GM12891 (cell line): Measurements from ENCODE around the gene SNTG2.

ENCODE experiments used
- POLR2A ChIP-seq: IDR thresholded peaks from 2 replicates; pipeline ENCODE4 v1.6.1; 2011; ENCODE audit warnings: low read depth, low read length, control low read depth
- POLR2AphosphoS5 ChIP-seq: IDR thresholded peaks from 2 replicates; pipeline ENCODE4 v1.6.1; 2011; ENCODE audit warnings: low read depth, low read length, control low read depth
- POU2F2 ChIP-seq: IDR thresholded peaks from 2 replicates; pipeline ENCODE4 v1.6.1; 2011; ENCODE audit warnings: low read depth, mild to moderate bottlenecking, control low read depth, low read length, moderate library complexity
- SPI1 ChIP-seq: IDR thresholded peaks from 2 replicates; pipeline ENCODE4 v1.6.1; 2011; ENCODE audit warnings: low read depth, low read length, control low read depth
- TAF1 ChIP-seq: IDR thresholded peaks from 2 replicates; pipeline ENCODE4 v1.6.1; 2011; ENCODE audit warnings: low read depth, low read length, control low read depth

DNA sequence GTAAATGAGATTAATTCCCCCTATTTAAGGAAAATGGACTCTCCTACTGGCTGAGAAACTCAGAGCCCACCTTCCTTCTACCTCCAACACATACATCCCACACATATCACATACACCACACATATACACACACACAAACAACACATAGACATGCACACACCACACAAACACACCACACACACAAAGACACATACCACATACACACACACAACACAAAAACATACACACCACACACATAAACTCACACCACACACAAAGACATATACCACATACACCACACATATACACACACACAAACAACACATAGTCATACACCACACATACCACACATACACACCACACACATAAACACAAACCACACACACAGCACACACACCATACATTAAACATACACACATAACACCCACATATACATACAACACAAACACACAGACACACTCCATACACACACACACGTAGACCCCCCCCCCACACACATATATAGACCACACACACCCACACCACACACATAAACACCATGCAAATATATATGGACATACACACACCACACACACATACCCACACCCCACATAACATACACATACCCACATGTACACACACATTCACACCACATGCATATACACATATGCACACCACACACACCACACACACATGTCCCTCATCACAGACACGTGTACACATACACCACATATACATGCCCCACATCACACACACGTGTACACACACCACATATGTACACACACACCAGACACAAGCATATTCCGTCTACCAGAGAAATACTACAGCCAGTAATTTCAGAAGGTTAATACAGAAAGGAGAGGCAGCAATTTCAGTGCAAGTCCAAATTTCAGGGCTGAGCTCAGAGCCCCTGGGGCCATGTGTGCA is 204.3 kb downstream of the SNTG2 start:
- TF ChIP-seq POLR2A (no peak), POLR2AphosphoS5 (no peak), TAF1 (no peak), SPI1 (no peak), POU2F2 (no peak)
